CD14-positive monocyte (primary cell): ENCODE results near the gene CCT2. TPM values are rescaled to one million over a fixed set of nuclear protein-coding genes. Genes with fewer than 3 reads are reported as not detected.

Source experiments
- DNase-seq, 3 donors: peaks; one replicate each; pipeline ENCODE4 v3.0.0-alpha.2; 2011 to 2022
- H2AFZ ChIP-seq: 2 replicates; pipeline ENCODE4 v1.6.0; 2012; ENCODE audit warnings: mild to moderate bottlenecking, low read depth, low read length, inconsistent platforms; ENCODE audit not compliant: insufficient read depth, poor library complexity, severe bottlenecking
- H3K27ac ChIP-seq, 2 donors: 1 replicate in 1 of 2; 2 replicates in 1 of 2; pipeline ENCODE4 v1.5.1; 2012 to 2013; ENCODE audit warnings: low read length in 2 of 2, control low read depth in 1 of 2, inconsistent platforms in 1 of 2, low read depth in 1 of 2, mild to moderate bottlenecking in 1 of 2
- H3K27me3 ChIP-seq, 2 donors: one replicate each; pipeline versions ENCODE4 v1.6.0 to v1.6.1; 2011 to 2013; ENCODE audit warnings: low read length in 2 of 2; ENCODE audit not compliant: control insufficient read depth in 2 of 2, insufficient read depth in 2 of 2
- H3K36me3 ChIP-seq, 2 donors: replicated peaks in 1 of 2; 1 replicate in 1 of 2; 2 replicates in 1 of 2; pipeline versions ENCODE4 v1.5.1 to v1.6.1; 2012 to 2013; ENCODE audit warnings: low read length in 2 of 2, control low read depth in 1 of 2, inconsistent platforms in 1 of 2, mild to moderate bottlenecking in 1 of 2; ENCODE audit not compliant: insufficient read depth in 2 of 2, control insufficient read depth in 1 of 2
- H3K4me1 ChIP-seq, 2 donors: 1 replicate in 1 of 2; 2 replicates in 1 of 2; pipeline versions ENCODE4 v1.5.1 to v1.6.1; 2012 to 2013; ENCODE audit warnings: low read length in 2 of 2, control low read depth in 1 of 2, inconsistent platforms in 1 of 2, mild to moderate bottlenecking in 1 of 2, moderate library complexity in 1 of 2; ENCODE audit not compliant: insufficient read depth in 2 of 2, control insufficient read depth in 1 of 2
- H3K4me2 ChIP-seq: replicated peaks from 2 replicates; pipeline ENCODE3; 2012; ENCODE audit warnings: low read length, moderate library complexity, mild to moderate bottlenecking; ENCODE audit not compliant: poor library complexity, severe bottlenecking; ENCODE audit errors: extremely low read depth
- H3K4me3 ChIP-seq, 3 experiments: fragments of 200-600 bp in 1 of 3; sonication (generic) in 1 of 3; replicated peaks in 1 of 3; 1 replicate in 2 of 3; 2 replicates in 1 of 3; pipeline ENCODE4 v1.5.1; 2011 to 2013; ENCODE audit warnings: low read length in 3 of 3, mild to moderate bottlenecking in 3 of 3, control low read depth in 2 of 3, low read depth in 2 of 3, inconsistent platforms in 1 of 3, moderate library complexity in 1 of 3
- H3K79me2 ChIP-seq: 2 replicates; pipeline ENCODE4 v1.6.0; 2012; ENCODE audit warnings: mild to moderate bottlenecking, control low read depth, inconsistent platforms, low read length, moderate library complexity; ENCODE audit not compliant: insufficient read depth
- H3K9ac ChIP-seq: 2 replicates; pipeline ENCODE4 v1.6.0; 2017; ENCODE audit warnings: low read length, mild to moderate bottlenecking; ENCODE audit not compliant: insufficient read depth, poor library complexity, severe bottlenecking
- H3K9me3 ChIP-seq, 2 donors: replicated peaks in 1 of 2; 1 replicate in 1 of 2; 2 replicates in 1 of 2; pipeline versions ENCODE4 v1.5.1 to v1.6.1; 2012 to 2013; ENCODE audit warnings: low read length in 2 of 2, control low read depth in 1 of 2; ENCODE audit not compliant: control insufficient read depth in 1 of 2, insufficient read depth in 1 of 2
- H4K20me1 ChIP-seq: 2 replicates; pipeline ENCODE4 v1.6.0; 2012; ENCODE audit warnings: mild to moderate bottlenecking, low read length, control low read depth, moderate library complexity; ENCODE audit not compliant: insufficient read depth
- H3K27ac Mint-ChIP-seq, 7 donors: one replicate each; pipeline ENCODE4 v1.8.0; 2020; ENCODE audit warnings: mild to moderate bottlenecking in 7 of 7, mixed read lengths in 7 of 7, moderate library complexity in 6 of 7, inconsistent platforms in 2 of 7
- H3K27me3 Mint-ChIP-seq, 3 donors: one replicate each; pipeline ENCODE4 v1.8.0; 2021 to 2022; ENCODE audit warnings: low read depth in 3 of 3, mild to moderate bottlenecking in 3 of 3, mixed read lengths in 3 of 3, moderate library complexity in 3 of 3, inconsistent platforms in 1 of 3
- H3K36me3 Mint-ChIP-seq, 2 donors: one replicate each; pipeline ENCODE4 v1.8.0; 2020; ENCODE audit warnings: mixed read lengths in 2 of 2, inconsistent platforms in 1 of 2, mild to moderate bottlenecking in 1 of 2
- H3K4me1 Mint-ChIP-seq: one replicate; pipeline ENCODE4 v1.8.0; 2020; ENCODE audit warnings: mild to moderate bottlenecking, mixed read lengths
- H3K4me3 Mint-ChIP-seq, 2 donors: one replicate each; pipeline ENCODE4 v1.8.0; 2020; ENCODE audit warnings: mild to moderate bottlenecking in 2 of 2, mixed read lengths in 2 of 2, moderate library complexity in 1 of 2
- H3K9me3 Mint-ChIP-seq, 7 donors: one replicate each; pipeline ENCODE4 v1.8.0; 2020 to 2022; ENCODE audit warnings: mixed read lengths in 7 of 7, mild to moderate bottlenecking in 6 of 7, moderate library complexity in 6 of 7, inconsistent platforms in 2 of 7
- WGBS: methylation state at CpG from one replicate; pipeline ENCODE4 v1.1.5; 2013; ENCODE audit warnings: missing lambda C conversion rate; ENCODE audit not compliant: insufficient coverage; 5-methylcytosine and 5-hydroxymethylcytosine counted together
- intact Hi-C, 2 donors: fragments of 100-400 bp; cut with micrococcal nuclease; formaldehyde crosslinking; loops; one replicate each; pipeline versions ENCODE4 v1.15.0 to v1.15.1; 2023
- polyA plus RNA-seq, 3 donors: library from polyadenylated mRNA; depleted of rRNA in 1 of 3; unstranded in 2 of 3; stranded (reverse) in 1 of 3; fragments of 300-500 nt in 2 of 3; fragments of >200 nt in 1 of 3; fragmentation: Illumina TruSeq in 2 of 3; gene quantifications; 1 replicate in 2 of 3; 2 replicates in 1 of 3; pipeline ENCODE4 v1.2.3, GENCODE V29; 2012 to 2021
- TF ChIP-seq, protein P1 (sequence below): fragments of 200-600 bp; IDR thresholded peaks from one replicate; pipeline ENCODE4 v1.8.0; 2022; ENCODE audit warnings: antibody characterized with exemption, mild to moderate bottlenecking

The CCT2 gene
- polyA plus RNA-seq, 3 donors: 39.8 to 87.4 (median 63.3) TPM

DNA sequence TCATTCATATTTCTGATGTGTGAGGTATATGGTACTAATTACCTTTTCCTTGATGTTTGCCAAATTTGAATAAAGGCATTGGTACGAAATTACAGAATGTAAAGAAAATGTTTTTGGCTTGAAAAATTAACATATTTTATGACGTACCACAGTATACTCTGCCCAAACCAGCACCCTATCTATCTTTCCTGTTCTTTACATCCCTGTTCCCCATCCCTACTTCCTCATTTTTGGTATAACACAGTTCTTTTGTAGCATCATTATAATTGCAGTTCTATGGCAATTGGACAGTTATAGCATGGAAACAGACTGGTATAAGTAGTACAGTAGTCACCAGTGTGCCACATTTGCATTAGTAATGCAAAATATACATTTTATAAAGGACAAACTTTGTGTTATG, 7.0 kb upstream of the CCT2 start:
- H3K27ac Mint-ChIP-seq: peak overlapping the region in 1 of 7 donors; percentile 37
- no peaks in the 10 kb centered on the region for H3K4me1 ChIP-seq
- WGBS: no CpG with 5 or more reads among the region's 2 CpGs

DNA sequence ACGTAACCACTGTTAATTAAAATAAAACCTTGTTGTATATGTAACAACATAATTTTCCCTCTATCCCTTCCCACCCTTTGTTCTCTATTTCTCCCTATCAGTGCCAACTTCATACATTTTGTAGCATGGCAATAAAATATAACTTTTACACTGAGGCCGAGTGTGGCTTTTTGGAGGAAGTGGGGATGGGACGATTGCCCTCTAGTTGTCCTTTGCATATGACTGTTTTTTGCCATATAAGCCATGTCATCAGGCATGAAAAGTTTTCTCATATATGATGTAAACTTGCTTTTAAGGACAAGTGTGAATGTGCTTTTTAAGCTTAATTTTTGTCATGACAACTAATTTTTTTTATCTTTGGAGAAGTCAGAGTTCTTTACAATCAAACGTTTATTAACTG, 6.2 kb upstream of the CCT2 start:
- no CpG with 5 or more reads among the region's 4 CpGs for WGBS
- no peaks in the 10 kb centered on the region for H3K27me3 Mint-ChIP-seq
- peaks cover 20 to 23% of the 10 kb centered on the region in 2 donors for H3K36me3 Mint-ChIP-seq

More for the DNA sequence above, 7.0 kb upstream of the CCT2 start:
- DNase-seq: peak in 2 of 3 donors; percentile 7
- TF ChIP-seq, protein P1, sequence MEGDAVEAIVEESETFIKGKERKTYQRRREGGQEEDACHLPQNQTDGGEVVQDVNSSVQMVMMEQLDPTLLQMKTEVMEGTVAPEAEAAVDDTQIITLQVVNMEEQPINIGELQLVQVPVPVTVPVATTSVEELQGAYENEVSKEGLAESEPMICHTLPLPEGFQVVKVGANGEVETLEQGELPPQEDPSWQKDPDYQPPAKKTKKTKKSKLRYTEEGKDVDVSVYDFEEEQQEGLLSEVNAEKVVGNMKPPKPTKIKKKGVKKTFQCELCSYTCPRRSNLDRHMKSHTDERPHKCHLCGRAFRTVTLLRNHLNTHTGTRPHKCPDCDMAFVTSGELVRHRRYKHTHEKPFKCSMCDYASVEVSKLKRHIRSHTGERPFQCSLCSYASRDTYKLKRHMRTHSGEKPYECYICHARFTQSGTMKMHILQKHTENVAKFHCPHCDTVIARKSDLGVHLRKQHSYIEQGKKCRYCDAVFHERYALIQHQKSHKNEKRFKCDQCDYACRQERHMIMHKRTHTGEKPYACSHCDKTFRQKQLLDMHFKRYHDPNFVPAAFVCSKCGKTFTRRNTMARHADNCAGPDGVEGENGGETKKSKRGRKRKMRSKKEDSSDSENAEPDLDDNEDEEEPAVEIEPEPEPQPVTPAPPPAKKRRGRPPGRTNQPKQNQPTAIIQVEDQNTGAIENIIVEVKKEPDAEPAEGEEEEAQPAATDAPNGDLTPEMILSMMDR: no peak
- H4K20me1 ChIP-seq: no peaks in the 10 kb centered on the region
- no peak overlapping the region for H3K4me2 ChIP-seq
- Mint-ChIP-seq H3K9me3 (no peaks in the 10 kb centered on the region), H3K4me3 (no peak overlapping the region), H3K27me3 (no peaks in the 10 kb centered on the region), H3K4me1 (peaks cover 4% of the 10 kb centered on the region), H3K36me3 (peaks cover 27 to 30% of the 10 kb centered on the region in 2 donors)
- H3K9ac ChIP-seq: no peak overlapping the region
- H3K27ac ChIP-seq: no peak overlapping the region
- no peaks in the 10 kb centered on the region for H3K27me3 ChIP-seq
- H3K36me3 ChIP-seq: peaks cover 25 to 29% of the 10 kb centered on the region in 2 donors
- no peaks in the 10 kb centered on the region for H3K79me2 ChIP-seq
- no peak overlapping the region for H3K4me3 ChIP-seq
- H2AFZ ChIP-seq: no peak overlapping the region
- intact Hi-C loops: loop anchor here in 1 of 2 donors (10.0 kb wide), 1 partner anchor 223 kb away; the partner anchor contains the start of gene YEATS4
- H3K9me3 ChIP-seq: no peaks in the 10 kb centered on the region

More for the DNA sequence above, 6.2 kb upstream of the CCT2 start:
- Histone ChIP-seq H3K4me1 (no peaks in the 10 kb centered on the region), H4K20me1 (no peaks in the 10 kb centered on the region), H3K4me3 (no peak overlapping the region), H3K4me2 (no peak overlapping the region), H3K9me3 (no peaks in the 10 kb centered on the region), H3K36me3 (peaks cover 20 to 21% of the 10 kb centered on the region in 2 donors), H2AFZ (no peak overlapping the region), H3K9ac (no peak overlapping the region), H3K79me2 (no peaks in the 10 kb centered on the region), H3K27me3 (no peaks in the 10 kb centered on the region), H3K27ac (no peak overlapping the region)
- Mint-ChIP-seq H3K4me1 (peaks cover 4% of the 10 kb centered on the region), H3K4me3 (no peak overlapping the region), H3K27ac (no peak overlapping the region), H3K9me3 (no peaks in the 10 kb centered on the region)
- no peak for DNase-seq
- intact Hi-C loops: loop anchor here in 1 of 2 donors (10.0 kb wide), 1 partner anchor 224 kb away; the partner anchor contains the start of gene YEATS4
- TF ChIP-seq, protein P1: no peak
